NCI-H146 treated with DMSO at 0.1 percent for 48 hours (cell line): ENCODE measurements around the gene DDX51.
"Not testable (repeated sequence)": the region's sequence is repeated elsewhere in the genome, so short reads cannot be mapped to it uniquely, and the experiment has no call there.

Experiments
- DNase-seq: peaks from one replicate; lab custom pipeline; 2025; ENCODE audit not compliant: unreplicated experiment; lab: John Stamatoyannopoulos, UW

The DDX51 gene

GRCh38 chr12:132121283-132121682 lies 22.8 kb downstream of the DDX51 start:
- no peak for DNase-seq

DNA sequence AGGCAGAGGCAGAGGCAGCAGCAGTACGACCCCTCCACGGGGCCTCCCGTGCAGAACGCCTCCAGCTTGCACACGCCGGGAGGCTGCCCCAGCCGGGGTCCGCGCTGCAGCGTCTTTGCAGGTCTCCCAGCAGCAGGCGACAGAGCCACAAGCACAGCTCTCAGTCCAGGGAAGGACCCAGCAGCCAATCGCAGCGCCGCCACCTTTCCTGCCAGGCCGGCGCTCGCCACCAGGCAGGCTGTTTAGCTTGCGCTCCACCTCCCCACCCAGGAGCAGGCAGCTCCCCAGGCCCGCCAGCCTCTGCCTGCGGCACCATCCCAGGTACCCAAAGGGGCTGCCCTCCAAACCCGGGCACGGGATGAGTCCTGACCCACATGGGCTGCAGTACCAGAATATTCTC lies 25.2 kb downstream of the DDX51 start:
- DNase-seq: no peak

DNA sequence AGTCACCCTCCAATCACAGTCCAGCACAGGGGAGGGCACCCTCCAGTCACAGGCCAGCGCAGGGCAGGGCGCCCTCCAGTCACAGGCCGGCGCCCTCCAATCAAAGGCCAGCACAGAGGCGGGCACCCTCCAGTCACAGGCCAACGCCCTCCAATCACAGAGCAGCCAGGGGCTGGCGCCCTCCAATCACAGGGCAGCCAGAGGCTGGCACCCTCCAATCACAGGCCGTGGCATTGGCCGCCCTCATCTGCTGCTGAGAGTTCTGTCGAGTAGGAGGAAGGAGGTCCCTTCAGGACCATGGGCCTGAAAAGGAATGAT lies 26.6 kb downstream of the DDX51 start:
- DNase-seq: no peak

DNA sequence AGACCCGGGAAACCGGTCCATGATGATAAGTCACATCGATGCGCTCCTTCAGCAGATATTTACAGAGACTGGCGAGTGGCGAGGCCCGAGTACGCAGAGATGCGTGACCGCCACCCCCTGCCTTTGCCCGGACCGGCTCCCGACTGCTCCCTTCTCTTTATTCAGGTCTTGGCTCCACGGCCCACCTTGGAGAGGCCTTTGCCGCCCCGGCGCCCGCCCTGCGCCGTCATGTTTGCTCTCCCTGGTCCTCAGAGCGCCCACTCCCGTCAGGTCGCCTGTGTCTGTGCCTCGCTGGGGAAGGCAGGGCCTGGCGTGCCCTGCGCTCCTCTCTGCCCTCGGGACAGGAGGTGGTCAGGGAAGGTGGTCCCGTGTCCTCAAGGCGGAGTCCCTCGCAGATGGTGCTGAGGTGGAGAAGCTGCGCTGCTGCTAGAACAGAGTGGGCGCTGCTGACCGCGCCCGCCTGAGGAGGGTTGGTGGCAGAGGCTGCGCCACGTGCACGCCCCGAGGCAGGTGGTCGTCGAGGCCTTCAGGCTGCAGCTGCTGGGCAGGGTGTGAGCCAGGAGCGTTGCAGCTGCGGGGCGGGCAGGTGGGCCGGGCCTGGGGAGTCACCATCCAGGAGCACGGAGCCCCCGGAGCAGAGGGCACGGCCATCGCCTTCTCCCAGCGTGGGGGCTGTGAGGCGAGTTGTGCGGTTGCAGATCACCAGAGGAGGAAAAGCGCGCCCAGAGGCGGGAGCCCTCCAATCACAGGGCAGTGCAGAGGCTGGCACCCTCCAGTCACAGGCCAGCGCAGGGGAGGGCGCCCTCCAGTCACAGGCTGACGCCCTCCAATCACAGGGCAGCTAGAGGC lies 27.2 kb downstream of the DDX51 start:
- no peak for DNase-seq

DNA sequence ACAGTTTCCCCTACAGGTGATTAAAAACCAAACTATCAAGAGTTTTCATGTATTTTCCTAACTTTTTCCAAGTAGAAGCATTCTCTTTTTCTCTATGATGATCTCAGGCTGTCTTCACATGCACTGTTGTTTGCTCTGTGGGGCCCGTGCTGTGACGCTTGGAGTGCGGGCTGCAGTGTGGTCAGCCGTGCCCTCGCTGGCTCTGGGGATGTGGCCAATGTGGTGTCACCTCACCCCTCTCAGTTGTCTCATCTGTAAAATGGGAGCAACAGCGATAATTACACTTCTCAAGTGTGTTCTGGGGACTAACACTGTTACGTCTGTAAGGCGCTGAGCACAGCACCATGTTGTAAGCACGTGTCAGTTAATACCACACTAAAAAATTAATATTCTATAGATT lies 28.6 kb downstream of the DDX51 start:
- DNase-seq: no peak

GRCh38 chr12:132114667-132115066 lies 29.5 kb downstream of the DDX51 start:
- no peak for DNase-seq

DNA sequence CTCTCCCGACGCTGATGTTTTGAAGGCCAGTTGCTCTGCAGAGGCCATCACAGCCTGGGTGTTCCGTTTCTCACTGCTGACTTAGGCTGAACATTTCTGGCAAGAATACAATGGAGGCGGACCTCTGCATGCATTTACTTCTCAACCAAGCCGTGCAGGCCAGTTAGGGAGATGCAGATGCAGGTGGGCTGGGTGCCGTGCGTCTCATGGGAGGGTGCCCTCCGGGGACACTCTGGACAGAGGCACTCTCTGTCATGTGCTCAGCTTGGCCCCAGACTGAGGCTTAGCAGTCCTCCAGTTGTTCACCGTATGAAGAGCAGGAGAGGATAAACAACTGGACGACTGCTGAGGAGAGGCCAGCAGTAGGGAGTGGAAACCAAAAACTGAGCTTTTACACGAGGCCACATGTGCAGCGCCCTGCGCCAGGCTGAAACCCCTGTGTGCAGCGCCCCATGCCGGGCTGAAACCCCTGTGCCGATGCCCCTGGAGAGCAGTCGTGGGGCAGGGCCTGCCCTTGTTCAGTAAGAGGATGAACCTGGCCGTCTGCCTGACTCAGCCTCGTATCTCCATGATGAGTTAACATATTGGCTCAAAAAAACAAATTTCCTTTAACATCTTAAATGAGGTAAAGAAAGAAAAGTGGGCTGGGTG lies 32.3 kb downstream of the DDX51 start:
- no peak for DNase-seq

DNA sequence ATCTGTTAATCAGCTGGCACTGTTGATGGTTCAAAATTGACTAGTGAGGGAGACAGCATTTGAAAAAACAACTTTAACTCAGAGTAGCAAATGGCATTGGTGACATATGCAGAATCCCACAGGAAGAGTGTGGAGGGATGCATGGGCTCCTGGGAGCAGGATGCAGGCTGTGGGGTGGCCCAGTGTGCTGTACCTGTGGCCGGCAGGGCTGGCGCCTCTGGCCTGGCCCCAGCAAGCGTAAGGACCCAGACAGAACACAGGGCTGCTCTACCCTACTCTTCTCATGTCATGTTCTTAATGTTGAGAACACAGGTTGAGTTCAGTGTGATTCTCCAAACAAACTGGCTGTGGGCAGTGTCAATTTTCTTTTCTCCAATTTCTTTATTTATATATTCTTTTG lies 33.4 kb downstream of the DDX51 start:
- DNase-seq: no peak

- no peak for DNase-seq
Measured at GRCh38 chr12:132109741-132110140, 34.4 kb downstream of the DDX51 start.

GRCh38 chr12:132108211-132108832 lies 35.8 kb downstream of the DDX51 start:
- DNase-seq: no peak

DNA sequence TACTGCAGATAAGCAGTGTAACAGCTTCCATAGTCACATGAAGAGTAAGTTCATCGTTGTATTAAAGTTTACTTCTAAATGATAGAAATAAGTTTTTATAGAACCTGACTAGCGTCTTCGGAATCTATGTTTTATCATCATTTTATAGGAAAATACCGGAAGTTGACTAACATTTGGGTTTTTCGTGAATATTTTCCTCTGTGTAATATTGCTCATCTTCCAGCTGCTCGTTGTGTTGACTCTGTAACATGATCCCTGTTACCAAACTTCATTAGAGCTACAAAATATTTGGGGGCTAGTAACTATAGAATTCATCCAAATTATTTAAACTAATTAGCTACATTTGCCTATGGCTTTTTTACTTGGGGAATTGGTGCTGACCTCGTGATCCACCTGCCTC lies 37.2 kb downstream of the DDX51 start:
- DNase-seq: no peak

- no peak for DNase-seq
Measured at GRCh38 chr12:132105467-132105866, 38.7 kb downstream of the DDX51 start.

DNA sequence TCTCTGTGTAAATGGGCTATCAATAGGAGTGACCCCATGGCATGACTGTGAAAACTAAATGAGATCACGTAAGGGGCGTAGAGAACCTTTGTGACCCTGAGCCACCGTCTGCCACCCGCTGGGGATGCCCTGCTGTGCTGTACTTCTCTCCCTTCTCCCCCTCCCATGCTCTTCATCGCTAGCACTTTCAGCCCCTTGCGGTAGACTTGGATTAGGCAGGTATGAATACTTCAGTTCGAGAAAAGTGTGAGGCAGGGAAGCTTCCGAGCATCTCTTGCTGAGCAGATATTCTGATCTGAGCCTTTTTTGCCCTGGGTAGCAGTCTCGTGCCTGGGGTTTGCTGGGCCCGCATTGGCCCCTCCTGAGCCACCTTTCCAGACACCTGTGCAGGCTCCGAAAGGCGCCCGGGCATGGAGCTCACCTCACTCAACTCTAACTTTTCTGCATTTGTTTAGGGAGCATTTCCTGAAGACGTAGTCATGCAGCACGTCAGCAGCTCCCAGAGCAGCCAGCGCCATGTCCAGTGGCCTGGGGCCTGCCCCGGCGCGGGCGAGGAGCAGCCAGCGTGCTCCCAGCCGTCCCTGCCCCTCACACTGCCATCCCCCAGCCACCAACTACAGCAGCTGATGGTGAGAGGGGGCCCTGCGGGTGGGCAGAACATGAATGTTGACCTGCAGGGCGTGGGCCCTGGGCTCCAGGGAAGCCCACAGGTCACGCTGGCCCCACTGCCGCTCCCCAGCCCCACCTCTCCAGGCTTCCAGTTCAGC lies 40.4 kb downstream of the DDX51 start:
- no peak for DNase-seq

DNA sequence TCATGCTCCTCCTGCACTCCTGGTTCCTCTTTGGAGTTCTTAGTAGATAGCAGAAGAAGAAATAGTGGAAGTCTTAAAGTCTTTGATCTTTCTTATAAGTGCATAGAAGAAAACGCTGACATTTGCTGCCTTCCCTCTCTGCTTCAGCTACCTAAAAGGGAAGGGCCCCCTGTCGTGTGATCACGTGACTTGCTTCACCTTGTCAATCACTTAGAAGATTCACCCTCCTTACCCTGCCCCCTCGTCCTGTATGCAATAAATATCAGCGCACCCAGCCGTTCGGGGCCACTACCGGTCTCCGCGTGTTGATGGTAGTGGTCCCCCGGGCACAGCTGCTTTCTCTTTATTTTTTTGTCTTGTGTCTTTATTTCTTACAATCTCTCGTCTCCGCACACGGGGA lies 41.0 kb downstream of the DDX51 start:
- not testable (repeated sequence) for DNase-seq

DNA sequence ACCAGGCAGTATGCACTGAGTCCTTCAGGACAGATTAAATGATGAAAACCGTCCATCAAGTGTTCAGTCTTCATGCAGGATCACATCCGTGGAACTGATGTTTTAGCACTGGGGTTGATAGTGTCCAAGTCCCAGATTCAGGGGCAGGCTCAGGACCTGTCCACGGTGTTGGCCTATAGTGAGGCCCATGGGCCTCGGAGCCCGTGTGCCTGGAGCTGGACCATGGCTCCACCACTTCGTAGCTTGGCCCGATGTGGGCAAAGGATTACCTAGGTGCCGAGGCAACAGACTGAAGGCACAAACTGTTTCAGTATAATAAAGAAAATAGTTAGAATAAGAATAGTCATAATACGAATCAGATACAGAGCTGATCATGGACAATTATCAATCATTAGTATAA lies 41.8 kb downstream of the DDX51 start:
- DNase-seq: no peak

DNA sequence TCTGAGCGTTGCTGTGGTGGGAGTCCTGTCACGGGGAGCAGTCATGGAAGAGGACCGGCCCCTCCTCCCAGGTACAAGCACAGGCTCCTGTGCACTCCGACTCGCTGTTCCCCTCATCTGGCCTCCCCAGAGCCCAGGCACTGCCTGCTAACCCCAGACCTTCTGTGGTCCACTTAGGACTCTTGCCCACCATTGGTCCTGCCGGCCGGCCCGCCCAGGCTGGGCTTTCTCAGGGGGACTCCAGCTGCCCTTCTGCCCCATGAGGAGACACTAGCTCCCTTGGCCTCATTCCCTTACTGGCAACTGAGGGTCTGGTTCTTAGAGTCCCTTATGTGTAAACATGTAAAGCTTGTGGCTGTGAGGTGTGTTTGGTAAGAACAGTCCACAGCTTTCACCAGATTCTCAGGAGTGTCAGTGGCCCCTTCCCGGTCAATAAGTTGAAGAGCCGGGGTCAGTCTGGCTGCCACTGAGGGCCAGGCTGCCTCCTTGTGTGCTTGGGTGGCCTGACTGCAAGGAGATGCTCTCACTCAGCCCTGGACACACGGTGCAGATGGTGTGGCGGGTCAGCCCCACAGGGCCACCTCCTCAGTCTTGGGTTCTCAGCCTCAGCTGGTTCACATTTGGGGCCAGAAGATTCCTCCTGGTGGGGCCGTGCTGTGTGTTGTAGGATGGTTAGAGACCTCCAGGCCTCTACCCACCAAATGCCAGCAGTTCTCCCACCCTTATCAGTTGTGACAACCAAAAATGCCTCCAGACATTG lies 43.6 kb downstream of the DDX51 start:
- no peak for DNase-seq

DNA sequence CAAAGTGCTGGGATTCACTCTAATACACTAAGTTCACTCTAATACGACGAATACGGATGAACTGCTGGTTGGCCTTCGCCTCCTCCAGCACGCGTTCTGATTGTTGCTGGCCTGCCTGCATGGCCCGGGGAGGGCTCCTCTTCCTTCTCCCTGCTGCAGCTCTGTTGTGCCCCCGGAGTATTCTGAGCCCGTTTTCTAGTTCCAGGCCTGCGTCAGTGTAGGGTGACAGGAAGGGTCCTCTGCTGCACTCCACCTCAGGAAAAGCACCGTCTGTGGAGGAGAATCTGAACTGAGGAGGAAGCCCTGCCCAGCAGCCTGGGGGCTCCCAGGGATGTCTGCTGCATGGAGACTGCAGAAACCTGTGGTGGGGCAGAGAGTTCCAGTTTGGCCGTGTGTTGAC lies 44.4 kb downstream of the DDX51 start:
- no peak for DNase-seq

GRCh38 chr12:132095520-132096409 lies 48.4 kb downstream of the DDX51 start:
- no peak for DNase-seq

DNA sequence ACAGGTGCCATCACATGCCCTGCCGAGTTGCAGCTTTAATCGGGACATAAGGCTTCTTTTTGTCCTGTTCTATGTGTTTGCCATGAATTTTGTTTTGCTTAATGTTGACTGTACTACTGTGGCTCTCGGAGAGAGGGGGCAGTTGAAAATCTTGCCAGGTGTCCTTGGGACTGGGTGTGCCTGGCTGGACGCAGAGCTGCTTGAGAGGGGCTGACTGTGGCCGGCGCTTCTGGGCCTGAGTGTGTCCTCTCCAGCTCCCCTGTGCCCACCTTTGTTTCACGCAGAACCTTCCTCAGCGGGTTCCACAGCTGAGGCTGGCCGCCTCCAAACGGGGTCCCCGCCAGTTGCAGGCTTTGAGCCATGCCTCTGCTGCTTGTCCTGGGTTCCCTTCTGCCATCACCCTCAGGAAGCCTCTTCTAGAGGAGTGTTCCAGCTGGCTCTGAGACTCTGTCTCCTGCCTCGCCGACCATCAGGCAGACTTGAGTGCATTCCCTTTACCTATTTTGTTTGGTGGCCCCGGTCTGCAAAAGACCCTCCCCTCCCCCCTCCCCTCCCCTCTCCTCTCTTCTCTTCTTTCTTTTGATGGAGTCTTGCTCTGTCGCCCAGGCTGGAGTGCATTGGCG lies 49.7 kb downstream of the DDX51 start:
- no peak for DNase-seq
